Upper lobe of left lung (tissue), 4 donors: ENCODE measurements around the gene SEMA4D.

Experiments used
- EP300 ChIP-seq, 4 donors: sonication (generic); formaldehyde crosslinking; IDR thresholded peaks; one replicate each; pipeline ENCODE4 v1.5.1; 2017; ENCODE audit warnings: antibody characterized with exemption in 4 of 4, control low read depth in 2 of 4
- POLR2AphosphoS5 ChIP-seq, 2 donors: sonication (generic); formaldehyde crosslinking; IDR thresholded peaks; one replicate each; pipeline ENCODE4 v1.5.1; 2017; ENCODE audit warnings: antibody characterized with exemption in 2 of 2
- TF ChIP-seq, protein P1 (sequence below), 6 experiments: fragments of 450-650 bp in 4 of 6; fragments of 200-600 bp in 2 of 6; sonication (generic) in 2 of 6; IDR thresholded peaks; one replicate each; pipeline ENCODE4 v1.5.1; 2016 to 2019; ENCODE audit warnings: antibody characterized with exemption in 6 of 6

DNA sequence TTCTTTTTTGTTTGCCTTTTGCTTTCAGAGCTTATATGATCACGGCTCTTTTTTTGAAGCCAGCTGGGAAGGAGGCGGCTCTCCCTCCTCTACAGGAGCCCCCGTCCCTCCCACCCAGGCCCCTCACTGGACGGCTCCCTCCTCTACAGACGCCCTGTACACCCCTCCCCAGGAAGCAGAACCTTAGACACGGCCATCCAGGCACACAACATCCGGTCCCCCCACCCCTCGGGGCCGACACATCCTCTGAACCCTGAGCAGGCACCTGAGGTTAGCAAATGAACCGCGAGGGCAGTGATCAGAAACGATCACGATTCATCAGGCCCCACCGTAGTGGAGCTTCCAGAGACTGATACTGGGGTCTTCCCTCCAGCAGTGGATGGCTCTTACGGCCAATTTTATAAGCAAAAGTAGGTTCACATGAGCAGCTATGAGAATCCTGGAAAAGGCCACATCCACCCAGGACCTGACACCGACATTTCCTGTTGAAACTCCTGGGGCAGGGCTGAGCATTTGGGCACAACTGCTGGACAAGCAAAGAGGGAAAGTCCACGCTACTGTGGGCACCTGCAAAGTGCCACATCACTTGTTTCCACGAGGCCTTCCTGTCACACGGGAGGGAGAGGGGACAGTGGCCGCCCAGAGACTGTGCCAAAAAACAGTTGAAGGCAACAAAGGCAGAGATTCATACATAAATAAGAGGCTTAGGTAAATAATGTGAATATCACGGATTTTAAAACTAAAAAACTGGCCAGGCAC lies 78.9 kb downstream of the SEMA4D start:
- TF ChIP-seq, protein P1, sequence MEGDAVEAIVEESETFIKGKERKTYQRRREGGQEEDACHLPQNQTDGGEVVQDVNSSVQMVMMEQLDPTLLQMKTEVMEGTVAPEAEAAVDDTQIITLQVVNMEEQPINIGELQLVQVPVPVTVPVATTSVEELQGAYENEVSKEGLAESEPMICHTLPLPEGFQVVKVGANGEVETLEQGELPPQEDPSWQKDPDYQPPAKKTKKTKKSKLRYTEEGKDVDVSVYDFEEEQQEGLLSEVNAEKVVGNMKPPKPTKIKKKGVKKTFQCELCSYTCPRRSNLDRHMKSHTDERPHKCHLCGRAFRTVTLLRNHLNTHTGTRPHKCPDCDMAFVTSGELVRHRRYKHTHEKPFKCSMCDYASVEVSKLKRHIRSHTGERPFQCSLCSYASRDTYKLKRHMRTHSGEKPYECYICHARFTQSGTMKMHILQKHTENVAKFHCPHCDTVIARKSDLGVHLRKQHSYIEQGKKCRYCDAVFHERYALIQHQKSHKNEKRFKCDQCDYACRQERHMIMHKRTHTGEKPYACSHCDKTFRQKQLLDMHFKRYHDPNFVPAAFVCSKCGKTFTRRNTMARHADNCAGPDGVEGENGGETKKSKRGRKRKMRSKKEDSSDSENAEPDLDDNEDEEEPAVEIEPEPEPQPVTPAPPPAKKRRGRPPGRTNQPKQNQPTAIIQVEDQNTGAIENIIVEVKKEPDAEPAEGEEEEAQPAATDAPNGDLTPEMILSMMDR (IDR thresholded peaks at IDR 0.05), result no peak
- no peak for TF ChIP-seq EP300 (IDR thresholded peaks at IDR 0.05)
- no peak for TF ChIP-seq POLR2AphosphoS5 (IDR thresholded peaks at IDR 0.05)
